A673 (cell line): ENCODE measurements around the gene HDAC4.

ENCODE experiments used
- CTCF ChIP-seq: fragments of 300-800, 200-600 bp; sonication (generic); conservative IDR thresholded peaks from 2 replicates; pipeline ENCODE4 v1.5.1; 2017; ENCODE audit warnings: low read depth, mild to moderate bottlenecking, antibody characterized with exemption, low read length, moderate library complexity, mixed read lengths
- EZH2 ChIP-seq: fragments of 200-600 bp; sonication (generic); IDR thresholded peaks from 2 replicates; pipeline ENCODE4 v1.6.1; 2017; ENCODE audit warnings: borderline replicate concordance, low read depth, mild to moderate bottlenecking, mixed read lengths, antibody characterized with exemption, low read length; ENCODE audit not compliant: poor library complexity, severe bottlenecking

DNA sequence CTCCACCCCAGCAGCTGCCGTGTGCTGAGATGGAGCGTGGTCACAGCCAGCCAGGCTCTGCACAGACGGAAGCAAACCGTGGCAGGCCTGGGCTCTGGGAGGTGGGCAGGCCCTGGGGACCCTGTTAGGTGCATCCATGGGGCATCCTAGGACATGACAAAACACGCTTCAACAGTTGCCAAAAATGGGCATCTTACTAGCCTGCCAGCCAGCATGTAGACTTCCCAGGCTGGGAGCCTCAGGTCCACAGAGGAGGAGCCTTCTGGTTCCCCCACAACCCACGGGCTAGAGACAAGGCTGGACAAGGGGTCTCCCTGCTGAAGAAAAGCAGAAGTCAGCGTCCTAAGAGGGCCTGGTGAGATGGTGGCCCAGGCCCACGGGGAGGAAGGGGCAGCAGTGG is 139.5 kb downstream of the HDAC4 start:
- no peak for TF ChIP-seq CTCF
- TF ChIP-seq EZH2: no peak
